K562 (cell line): ENCODE results near the gene FEM1B. TPM values are rescaled to one million over a fixed set of nuclear protein-coding genes. Genes with fewer than 3 reads are reported as not detected.
A peak's percentile ranks its signal among the peaks of the same experiment; 100 is the strongest.

Experiments used
- ATAC-seq: fragments of 200-7000 bp; cut with Tn5 transposase; 3 replicates; pipeline ENCODE4 v1.9.1; 2020; ENCODE audit warnings: moderate library complexity
- BruUV-seq: library from RNA; stranded (reverse); fragments of 400-500 nt; replicated peaks from 2 replicates; lab custom pipeline; 2021; lab: Mats Ljungman, UMichigan
- CTCF ChIA-PET: fragments of 300-600 bp; formaldehyde crosslinking; extraction: SDS; loops from one replicate; lab custom pipeline; 2021; ENCODE audit warnings: low intra/inter-chr PET ratio; lab: Yijun Ruan, JAX
- POLR2A ChIA-PET: fragments of 300-600, 350-650 bp; sonication (Branson Sonifier 250); formaldehyde crosslinking; extraction: SDS; loops from one replicate; lab custom pipeline; 2021; ENCODE audit warnings: antibody characterized with exemption, inconsistent platforms; lab: Yijun Ruan, JAX
- DNase-seq, 4 experiments: peaks; one replicate each; pipeline versions ENCODE4 v3.0.0 to v3.0.0-alpha.2; 2011 to 2018; ENCODE audit warnings: low spot score in 3 of 4, mixed read lengths in 3 of 4; ENCODE audit errors: extremely low read depth in 1 of 4
- FAIRE-seq: peaks from 2 replicates; lab custom pipeline; 2011; peaks lifted over from hg19 to GRCh38; lab: Jason Lieb, UNC
- H2AFZ ChIP-seq: 2 replicates; pipeline ENCODE4 v1.6.0; 2011; ENCODE audit warnings: low read depth, low read length, control low read depth, inconsistent platforms
- H3K27ac ChIP-seq: fragments of 200-600 bp; 3 replicates; pipeline ENCODE4 v1.8.0; 2011; ENCODE audit warnings: low read depth, mild to moderate bottlenecking, control low read depth, inconsistent platforms, low read length, moderate library complexity, mixed read lengths; ENCODE audit errors: extremely low read depth
- H3K27me3 ChIP-seq, 2 experiments: fragments of 300-600 bp in 1 of 2; 2 replicates in 1 of 2; 3 replicates in 1 of 2; pipeline versions ENCODE4 v1.6.0 to v1.8.0; 2011; ENCODE audit warnings: inconsistent platforms in 2 of 2, low read length in 2 of 2, mild to moderate bottlenecking in 1 of 2, mixed read lengths in 1 of 2, moderate library complexity in 1 of 2; ENCODE audit not compliant: control insufficient read depth in 2 of 2, insufficient read depth in 2 of 2
- H3K36me3 ChIP-seq: fragments of 300-600 bp; 3 replicates; pipeline ENCODE4 v1.8.0; 2011; ENCODE audit warnings: mild to moderate bottlenecking, low read length, inconsistent platforms; ENCODE audit not compliant: control insufficient read depth, insufficient read depth
- H3K4me1 ChIP-seq, 2 experiments: fragments of 200-600 bp in 1 of 2; replicated peaks in 1 of 2; 2 replicates in 1 of 2; 3 replicates in 1 of 2; pipeline versions ENCODE4 v1.5.1 to v1.8.0; 2011; ENCODE audit warnings: inconsistent platforms in 2 of 2, low read length in 2 of 2, mild to moderate bottlenecking in 1 of 2, mixed read lengths in 1 of 2, moderate library complexity in 1 of 2; ENCODE audit not compliant: control insufficient read depth in 2 of 2, insufficient read depth in 2 of 2
- H3K4me2 ChIP-seq: 2 replicates; pipeline ENCODE4 v1.6.1; 2011; ENCODE audit warnings: low read length, control low read depth, inconsistent platforms, mixed read lengths; ENCODE audit not compliant: insufficient read depth
- H3K4me3 ChIP-seq: fragments of 200-600 bp; sonication (generic), shearing (Covaris generic); 2 replicates; pipeline ENCODE4 v1.5.1; 2016; ENCODE audit warnings: control low read depth, inconsistent platforms
- H3K79me2 ChIP-seq: fragments of 200-600 bp; 3 replicates; pipeline ENCODE4 v1.8.0; 2011; ENCODE audit warnings: low read length, inconsistent platforms; ENCODE audit not compliant: control insufficient read depth, insufficient read depth
- H3K9ac ChIP-seq, 2 experiments: 2 replicates each; pipeline versions ENCODE4 v1.6.0 to v1.6.1; 2011; ENCODE audit warnings: low read depth in 2 of 2, low read length in 2 of 2, control low read depth in 1 of 2, inconsistent platforms in 1 of 2, mild to moderate bottlenecking in 1 of 2, mixed read lengths in 1 of 2; ENCODE audit not compliant: insufficient read depth in 1 of 2
- H3K9me1 ChIP-seq: one replicate; pipeline ENCODE4 v1.6.0; 2011; ENCODE audit warnings: inconsistent platforms, mild to moderate bottlenecking, low read length, moderate library complexity; ENCODE audit not compliant: control insufficient read depth, insufficient read depth
- H3K9me3 ChIP-seq: replicated peaks from 2 replicates; pipeline ENCODE4 v1.5.1; 2011; ENCODE audit warnings: low read depth, low read length, inconsistent platforms; ENCODE audit not compliant: control insufficient read depth, insufficient read depth
- H4K20me1 ChIP-seq: replicated peaks from 2 replicates; pipeline ENCODE4 v1.6.1; 2011; ENCODE audit warnings: low read length, inconsistent platforms, mixed read lengths; ENCODE audit not compliant: control insufficient read depth, insufficient read depth
- BHLHE40 ChIP-seq: IDR thresholded peaks from 2 replicates; pipeline ENCODE4 v1.6.1; 2011; ENCODE audit warnings: low read length, improper control_type of control experiment
- L3MBTL2 ChIP-seq: fragments of 450-650 bp; IDR thresholded peaks from 2 replicates; pipeline ENCODE4 v1.6.1; 2016; ENCODE audit warnings: mild to moderate bottlenecking, moderate library complexity
- NR2C1 ChIP-seq, 2 experiments: fragments of 450-650 bp; IDR thresholded peaks; 2 replicates each; pipeline ENCODE4 v1.6.1; 2017; ENCODE audit warnings: mild to moderate bottlenecking in 2 of 2, antibody characterized with exemption in 1 of 2, inconsistent platforms in 1 of 2, missing compliant biosample characterization in 1 of 2, missing genetic modification characterization in 1 of 2
- NR2C2 ChIP-seq, 2 experiments: fragments of 200-800 bp in 1 of 2; sonication (Bioruptor generic) in 1 of 2; sonication (generic) in 1 of 2; formaldehyde crosslinking in 1 of 2; IDR thresholded peaks; 2 replicates each; pipeline versions ENCODE4 v1.6.1 to v1.8.0; 2016 to 2022; ENCODE audit warnings: mild to moderate bottlenecking in 1 of 2, missing compliant biosample characterization in 1 of 2, missing genetic modification characterization in 1 of 2, missing genetic modification reagents in 1 of 2
- PTBP1 ChIP-seq: fragments of 200-400 bp; formaldehyde crosslinking; IDR thresholded peaks from 2 replicates; pipeline ENCODE4 v1.6.1; 2017; ENCODE audit warnings: low read depth, low read length
- WGBS: fragments of 100-300 bp; shearing (Covaris generic); methylation state at CpG from one replicate; pipeline ENCODE4 v1.1.6; 2016; ENCODE audit warnings: low coverage, mixed read lengths; ENCODE audit not compliant: insufficient coverage; ENCODE audit errors: missing lambda C conversion rate; 5-methylcytosine and 5-hydroxymethylcytosine counted together
- in situ Hi-C: fragments of 300-500 bp; cut with MboI; formaldehyde crosslinking; loops from 4 replicates; pipeline ENCODE4 v1.15.0; 2018; ENCODE audit warnings: inconsistent platforms, mixed read lengths
- intact Hi-C: fragments of 100-400 bp; cut with micrococcal nuclease; formaldehyde crosslinking; loops from 2 replicates; pipeline ENCODE4 v1.14.2; 2022
- polyA plus RNA-seq, 8 experiments: library from polyadenylated mRNA; depleted of rRNA in 4 of 8; stranded (reverse) in 5 of 8; unstranded in 3 of 8; fragments of >200 nt; fragmentation: Nextera tagmentation in 2 of 8; fragmentation: Illumina TruSeq in 1 of 8; extraction: Ambion mirVana in 2 of 8; extraction: Trizol in 1 of 8; gene quantifications; 2 replicates each; pipeline versions ENCODE4 v1.2.1 to v1.2.3, GENCODE V29; 2011 to 2014; ENCODE audit warnings: inconsistent platforms in 1 of 8, missing spikeins in 1 of 8
- total RNA-seq, 7 experiments: library from RNA; depleted of rRNA in 6 of 7; stranded (reverse); fragments of >200 nt in 6 of 7; fragmentation: Illumina TruSeq in 2 of 7; extraction: Trizol in 2 of 7; gene quantifications; 2 replicates each; pipeline versions ENCODE4 v1.2.1 to v1.2.3, GENCODE V29; 2011 to 2021; ENCODE audit warnings: low replicate concordance in 1 of 7

FEM1B gene
- total and polyA plus RNA-seq, 9 of the 15 experiments (the other 6 are each of a cell fraction or from before 2014, with no cell fraction given), result 5.9 to 61.6 (median 20.1) TPM

DNA sequence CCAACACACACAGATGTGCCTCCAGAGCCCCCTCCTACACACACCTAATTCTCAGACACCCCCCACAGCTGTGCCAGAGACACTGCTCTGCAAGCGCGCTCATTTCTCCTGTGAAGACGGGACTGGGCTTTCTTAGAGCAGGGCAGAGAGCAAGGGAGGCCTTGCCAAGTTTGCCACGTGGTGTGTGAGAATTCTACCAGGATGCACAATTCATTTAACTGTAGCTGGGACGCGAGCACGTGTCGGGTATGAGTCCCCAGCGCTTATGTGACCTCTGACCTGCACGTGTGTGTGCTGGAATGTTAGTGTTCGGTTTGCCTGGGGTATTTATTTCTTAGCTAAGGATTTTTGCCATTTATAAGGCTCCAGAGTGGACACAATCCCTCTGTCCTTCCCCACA is 37.0 kb downstream of the FEM1B start:
- Histone ChIP-seq H3K4me2 (no peak overlapping the region), H4K20me1 (peaks cover 8% of the 10 kb centered on the region; the same call in 1 of the 2 replicates), H3K79me2 (no peaks in the 10 kb centered on the region), H3K9me3 (no peaks in the 10 kb centered on the region), H3K27ac (no peak overlapping the region), H3K36me3 (no peaks in the 10 kb centered on the region), H3K4me3 (no peak overlapping the region), H3K4me1 (peaks cover 0 to 5% of the 10 kb centered on the region in 2 experiments; a peak in 2 of 5 replicates), H2AFZ (no peak overlapping the region)
- BruUV-seq, result no TSS peak
- DNase-seq (no peak), ATAC-seq (no peak), FAIRE-seq (no peak)
- 21% methylated on average over 11 of the region's 11 CpGs for WGBS
- POLR2A ChIA-PET, result interaction anchor here (0.6 to 1.2 kb wide), 2 partner anchors 8 to 51 kb away, joined by 3 read pairs; no protein-coding TSS in a partner anchor
- TF ChIP-seq PTBP1, result no peak
- no peak for TF ChIP-seq NR2C2 (CRISPR knock-in tag; IDR thresholded peaks at IDR 0.05)
- peak; percentile 31; the same call in 1 of the 2 replicates for TF ChIP-seq NR2C2 (tag; IDR thresholded peaks at IDR 0.05)
- 0 out of 2 replicates have a peak, but pooled peaks have one; percentile 40 for TF ChIP-seq NR2C1 (IDR thresholded peaks at IDR 0.05)
- no peak for TF ChIP-seq NR2C1 (tag; IDR thresholded peaks at IDR 0.05)
- TF ChIP-seq L3MBTL2, result no peak
- TF ChIP-seq BHLHE40, result peak; percentile 32; the same call in 1 of the 2 replicates
- TF ChIP-seq, all 486 proteins: peak for 3
- CTCF ChIA-PET, result no interaction called here
- intact Hi-C loops (no loop called here), in situ Hi-C loops (no loop called here)
- H3K9ac ChIP-seq, result no peak overlapping the region
- no peaks in the 10 kb centered on the region for H3K9me1 ChIP-seq
- H3K27me3 ChIP-seq, result peaks cover 22 to 70% of the 10 kb centered on the region in 2 experiments; a peak in 4 of 5 replicates
